AG10803 (cell line): ENCODE results near the gene OPRL1.

ENCODE experiments used
- DNase-seq: peaks from one replicate; pipeline ENCODE4 v3.0.0; 2010; ENCODE audit warnings: low read depth
- H3K4me3 ChIP-seq: 2 replicates; pipeline ENCODE4 v1.5.1; 2011; ENCODE audit warnings: mild to moderate bottlenecking, low read length, control low read depth
- TF ChIP-seq, protein P1 (sequence below): conservative IDR thresholded peaks from 2 replicates; pipeline ENCODE4 v1.5.1; 2011; ENCODE audit warnings: mild to moderate bottlenecking, low read length, control low read depth, inconsistent platforms

The OPRL1 gene

DNA sequence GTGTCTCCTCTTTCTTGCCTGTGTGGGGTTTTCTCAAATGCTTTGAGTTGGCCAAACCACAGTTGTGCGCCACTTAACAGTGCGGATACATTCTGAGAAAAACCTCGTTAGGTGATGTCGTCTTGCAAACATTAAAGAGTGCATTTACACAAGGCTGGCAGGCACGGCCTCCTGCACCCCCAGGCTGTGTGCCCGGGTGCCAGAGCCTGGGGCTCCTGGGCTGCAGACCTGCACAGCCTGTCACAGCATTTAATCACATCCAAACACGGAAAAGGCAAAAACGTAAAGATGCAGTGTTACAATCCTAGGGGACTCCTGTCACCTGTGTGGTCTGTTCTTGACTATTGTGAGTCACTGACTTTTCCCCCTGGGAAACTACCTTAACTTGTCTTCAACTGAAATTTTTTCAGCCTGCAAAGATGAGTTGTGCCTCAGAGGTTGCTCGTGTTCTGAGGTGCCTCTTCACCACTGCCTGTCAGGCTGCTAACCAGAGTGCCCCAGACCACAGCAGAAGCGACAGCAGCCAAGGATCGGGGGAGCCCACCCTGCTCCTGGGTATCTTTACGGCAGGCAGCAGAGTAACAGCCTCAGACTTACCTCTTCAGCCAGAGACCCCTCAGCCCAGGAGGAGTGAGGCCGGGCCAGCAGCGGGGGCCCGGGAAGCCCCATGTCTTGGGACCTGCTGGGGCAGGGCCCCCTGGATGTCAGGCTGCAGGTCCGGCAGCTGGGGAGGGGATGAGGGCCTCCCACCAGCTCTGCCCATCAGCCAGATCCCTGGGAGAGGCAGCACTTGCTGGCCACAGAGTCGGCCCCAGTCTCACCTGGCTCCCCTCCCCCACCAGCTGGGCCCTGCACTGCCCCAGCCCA is 44.6 kb upstream of the OPRL1 start:
- DNase-seq = no peak
- no peak overlapping the region for H3K4me3 ChIP-seq
- TF ChIP-seq, protein P1, sequence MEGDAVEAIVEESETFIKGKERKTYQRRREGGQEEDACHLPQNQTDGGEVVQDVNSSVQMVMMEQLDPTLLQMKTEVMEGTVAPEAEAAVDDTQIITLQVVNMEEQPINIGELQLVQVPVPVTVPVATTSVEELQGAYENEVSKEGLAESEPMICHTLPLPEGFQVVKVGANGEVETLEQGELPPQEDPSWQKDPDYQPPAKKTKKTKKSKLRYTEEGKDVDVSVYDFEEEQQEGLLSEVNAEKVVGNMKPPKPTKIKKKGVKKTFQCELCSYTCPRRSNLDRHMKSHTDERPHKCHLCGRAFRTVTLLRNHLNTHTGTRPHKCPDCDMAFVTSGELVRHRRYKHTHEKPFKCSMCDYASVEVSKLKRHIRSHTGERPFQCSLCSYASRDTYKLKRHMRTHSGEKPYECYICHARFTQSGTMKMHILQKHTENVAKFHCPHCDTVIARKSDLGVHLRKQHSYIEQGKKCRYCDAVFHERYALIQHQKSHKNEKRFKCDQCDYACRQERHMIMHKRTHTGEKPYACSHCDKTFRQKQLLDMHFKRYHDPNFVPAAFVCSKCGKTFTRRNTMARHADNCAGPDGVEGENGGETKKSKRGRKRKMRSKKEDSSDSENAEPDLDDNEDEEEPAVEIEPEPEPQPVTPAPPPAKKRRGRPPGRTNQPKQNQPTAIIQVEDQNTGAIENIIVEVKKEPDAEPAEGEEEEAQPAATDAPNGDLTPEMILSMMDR = no peak

GRCh38 chr20:64035933-64036345 is 43.9 kb upstream of the OPRL1 start, which contains the start of gene C20orf204:
TSS of gene C20orf204 (plus strand) at chr20:64036182. CDS start at chr20:64036324, 142 bp downstream.
- DNase-seq = no peak
- TF ChIP-seq, protein P1 = no peak
- no peak within 1 kb of the TSS for H3K4me3 ChIP-seq

DNA sequence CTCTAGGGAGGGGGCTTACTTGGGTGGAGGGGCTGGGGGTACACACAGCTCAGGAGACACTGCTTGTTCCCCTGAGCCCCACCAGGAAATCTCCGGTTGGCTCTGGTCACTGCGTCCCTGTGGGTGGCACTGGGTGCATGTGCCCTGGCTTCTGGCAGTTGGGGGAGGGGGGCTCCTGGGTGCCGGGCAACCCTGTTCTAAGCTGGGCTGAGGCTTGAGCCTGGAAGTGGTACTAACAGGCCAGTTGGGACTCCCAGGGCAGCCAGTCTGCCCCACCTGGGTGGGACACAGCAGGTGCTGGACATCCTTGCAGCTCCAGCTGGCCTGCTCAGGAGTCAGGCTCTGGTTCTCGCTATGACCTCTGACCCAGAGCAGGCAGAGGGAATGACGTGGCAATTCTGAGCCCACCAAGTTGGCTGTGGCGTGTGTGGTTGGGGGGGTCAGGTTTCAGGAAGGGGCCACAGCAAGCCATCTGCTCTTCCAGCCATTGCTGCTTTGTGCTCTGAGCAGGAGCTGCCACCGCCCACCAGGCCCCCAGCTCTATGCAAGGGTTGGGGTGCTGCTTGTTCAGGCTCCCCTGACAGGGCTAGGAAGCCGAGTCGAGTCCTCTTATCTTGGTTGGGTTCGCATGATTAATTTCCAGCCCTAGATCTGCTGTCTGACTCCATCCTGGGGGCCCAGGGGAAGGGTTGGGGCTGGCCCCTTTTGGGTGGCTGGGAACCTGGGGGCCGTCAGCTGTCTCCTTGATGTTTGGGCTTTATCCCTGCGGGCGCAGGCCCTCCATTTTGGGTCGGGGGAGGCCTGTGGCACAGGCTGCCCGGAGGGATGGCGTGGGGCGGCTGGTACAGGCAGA is 43.3 kb upstream of the OPRL1 start:
- H3K4me3 ChIP-seq = no peak overlapping the region
- no peak for DNase-seq
- TF ChIP-seq, protein P1 = no peak

DNA sequence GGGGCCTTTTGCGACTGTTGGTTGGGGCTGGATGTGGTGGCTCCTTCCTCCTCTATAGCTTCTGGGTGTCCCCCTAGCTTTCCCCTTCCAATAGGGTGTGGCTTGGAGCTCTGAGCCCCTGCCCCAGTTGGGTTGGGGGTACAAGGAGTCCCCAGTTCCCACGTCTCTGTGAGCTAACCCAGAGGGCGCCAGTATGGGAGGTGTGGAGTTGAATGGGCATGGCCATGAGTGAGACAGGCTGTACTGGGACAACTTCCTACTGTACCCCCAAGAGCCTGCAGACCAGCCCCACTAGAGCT is 42.7 kb upstream of the OPRL1 start:
- no peak overlapping the region for H3K4me3 ChIP-seq
- TF ChIP-seq, protein P1 = no peak
- DNase-seq = no peak

GRCh38 chr20:64037498-64038213 is 42.2 kb upstream of the OPRL1 start:
- TF ChIP-seq, protein P1 = no peak

DNA sequence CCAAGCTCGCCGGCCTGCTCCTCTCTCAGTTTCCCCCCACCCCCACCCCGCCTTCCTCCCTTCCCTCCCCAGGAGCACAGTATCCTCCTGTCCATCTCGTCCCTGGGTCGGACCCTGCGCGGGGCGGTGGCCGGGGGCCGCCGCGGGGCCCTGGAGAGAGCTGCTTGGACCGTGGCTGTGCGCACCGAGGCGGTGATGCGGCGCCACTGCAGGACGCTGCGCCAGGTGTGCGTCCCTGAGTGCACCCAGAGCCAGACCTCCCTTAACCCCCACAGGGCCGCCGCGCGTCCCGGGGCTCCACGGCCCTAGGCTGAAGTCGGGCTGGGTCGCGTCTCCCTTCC is 41.7 kb upstream of the OPRL1 start:
- H3K4me3 ChIP-seq = no peak overlapping the region
- DNase-seq = no peak
- TF ChIP-seq, protein P1 = no peak

More at GRCh38 chr20:64037498-64038213, 42.2 kb upstream of the OPRL1 start:
- DNase-seq = no peak
- H3K4me3 ChIP-seq = no peak overlapping the region
